ENCODE measurements around the gene BCAR3. TPM values are rescaled to one million over a fixed set of nuclear protein-coding genes. Genes with fewer than 3 reads are reported as not detected.

The BCAR3 gene
- total RNA-seq, 1 donor from 2014 or later: 11.7 TPM

GRCh38 chr1:93623436-93623835 is 58.2 kb downstream of the BCAR3 start:
- Histone ChIP-seq H3K4me2 (no peak overlapping the region), H3K9me3 (ENCODE audit: low read depth) (no peaks in the 10 kb centered on the region), H3K4me1 (peaks cover 2% of the 10 kb centered on the region), H3K9ac (no peak overlapping the region), H3K27me3 (no peaks in the 10 kb centered on the region), H3K79me2 (ENCODE audit: low read depth) (peaks cover 4% of the 10 kb centered on the region), H3K4me3 (no peak overlapping the region), H4K20me1 (ENCODE audit: low read depth) (no peaks in the 10 kb centered on the region), H3F3A (ENCODE audit: low read depth) (no peaks in the 10 kb centered on the region), H3K36me3 (no peaks in the 10 kb centered on the region), H2AFZ (replicated peaks) (no peak overlapping the region), H3K27ac (no peak overlapping the region)
- Mint-ChIP-seq H3K27me3 (ENCODE audit: insufficient read depth, low read depth) (peaks cover 2% of the 10 kb centered on the region), H3K27ac (no peak overlapping the region), H3K36me3 (peaks cover 5% of the 10 kb centered on the region), H3K4me1 (peaks cover 30% of the 10 kb centered on the region), H3K9me3 (no peaks in the 10 kb centered on the region), H3K4me3 (no peak overlapping the region)
- no peak for TF ChIP-seq CTCF (IDR thresholded peaks at IDR 0.05)
- TF ChIP-seq EZH2 (IDR thresholded peaks at IDR 0.05): no peak
- TF ChIP-seq EZH2phosphoT487 (IDR thresholded peaks at IDR 0.05): no peak
- no peak for DNase-seq (ENCODE audit: low spot score)

- no peak for DNase-seq (ENCODE audit: low spot score)
- Histone ChIP-seq H3K9ac (no peak overlapping the region), H3K4me2 (no peak overlapping the region), H3K9me3 (ENCODE audit: low read depth) (no peaks in the 10 kb centered on the region), H3K36me3 (no peaks in the 10 kb centered on the region), H2AFZ (replicated peaks) (no peak overlapping the region), H3K4me1 (peaks cover 24% of the 10 kb centered on the region), H3K27me3 (no peaks in the 10 kb centered on the region), H4K20me1 (ENCODE audit: low read depth) (no peaks in the 10 kb centered on the region), H3K27ac (no peak overlapping the region), H3K4me3 (no peak overlapping the region), H3F3A (ENCODE audit: low read depth) (peaks cover 6% of the 10 kb centered on the region), H3K79me2 (ENCODE audit: low read depth) (no peaks in the 10 kb centered on the region)
- no peak overlapping the region for H3K27ac Mint-ChIP-seq
- peaks cover 2% of the 10 kb centered on the region for H3K27me3 Mint-ChIP-seq (ENCODE audit: insufficient read depth, low read depth)
- H3K4me3 Mint-ChIP-seq: no peak overlapping the region
- peaks cover 43% of the 10 kb centered on the region for H3K4me1 Mint-ChIP-seq
- peaks cover 5% of the 10 kb centered on the region for H3K36me3 Mint-ChIP-seq
- H3K9me3 Mint-ChIP-seq: no peaks in the 10 kb centered on the region
- no peak for TF ChIP-seq EZH2 (IDR thresholded peaks at IDR 0.05)
- no peak for TF ChIP-seq CTCF (IDR thresholded peaks at IDR 0.05)
- no peak for TF ChIP-seq EZH2phosphoT487 (IDR thresholded peaks at IDR 0.05)
Observed at GRCh38 chr1:93621246-93621645, 60.4 kb downstream of the BCAR3 start.

- Histone ChIP-seq H4K20me1 (ENCODE audit: low read depth) (no peaks in the 10 kb centered on the region), H3K4me2 (no peak overlapping the region), H3K4me3 (no peak overlapping the region), H3K4me1 (peaks cover 28% of the 10 kb centered on the region), H3K36me3 (no peaks in the 10 kb centered on the region), H3K79me2 (ENCODE audit: low read depth) (no peaks in the 10 kb centered on the region), H3K27me3 (no peaks in the 10 kb centered on the region), H3K9me3 (ENCODE audit: low read depth) (no peaks in the 10 kb centered on the region), H3K9ac (no peak overlapping the region), H3K27ac (no peak overlapping the region), H3F3A (ENCODE audit: low read depth) (peaks cover 10% of the 10 kb centered on the region), H2AFZ (replicated peaks) (no peak overlapping the region)
- no peak for DNase-seq (ENCODE audit: low spot score)
- Mint-ChIP-seq H3K4me1 (peaks cover 43% of the 10 kb centered on the region), H3K9me3 (no peaks in the 10 kb centered on the region), H3K36me3 (peaks cover 5% of the 10 kb centered on the region), H3K4me3 (no peak overlapping the region), H3K27me3 (ENCODE audit: insufficient read depth, low read depth) (peaks cover 2% of the 10 kb centered on the region), H3K27ac (no peak overlapping the region)
- TF ChIP-seq CTCF (IDR thresholded peaks at IDR 0.05) (no peak), EZH2phosphoT487 (IDR thresholded peaks at IDR 0.05) (no peak), EZH2 (IDR thresholded peaks at IDR 0.05) (no peak)
Observed at GRCh38 chr1:93620841-93621210, 60.8 kb downstream of the BCAR3 start.
